Stimulated activated CD4-positive, alpha-beta T cell treated with anti-CD3 and anti-CD28 coated beads, TNF-alpha, amount 100 ng/mL, for 1 hour (primary cell): ENCODE data around the gene PPP1CB.
A peak's percentile ranks its signal among the peaks of the same experiment; 100 is the strongest.

Experiments
- DNase-seq, 3 donors: peaks; one replicate each; pipeline ENCODE4 v3.0.0-alpha.2; 2020; ENCODE audit warnings: low read depth in 3 of 3, low spot score in 1 of 3

Gene PPP1CB

GRCh38 chr2:28751252-28751955 is at the start of gene PPP1CB:
Gene PPP1CB (plus strand): TSS chr2:28751830. CDS start chr2:28752125, 295 bp downstream.
- peak; percentile 91 to 94 (median 93) for DNase-seq

GRCh38 chr2:28702415-28702861 is 49.2 kb upstream of the PPP1CB start:
- no peak for DNase-seq

GRCh38 chr2:28702878-28703277 is 48.8 kb upstream of the PPP1CB start:
- DNase-seq = no peak

DNA sequence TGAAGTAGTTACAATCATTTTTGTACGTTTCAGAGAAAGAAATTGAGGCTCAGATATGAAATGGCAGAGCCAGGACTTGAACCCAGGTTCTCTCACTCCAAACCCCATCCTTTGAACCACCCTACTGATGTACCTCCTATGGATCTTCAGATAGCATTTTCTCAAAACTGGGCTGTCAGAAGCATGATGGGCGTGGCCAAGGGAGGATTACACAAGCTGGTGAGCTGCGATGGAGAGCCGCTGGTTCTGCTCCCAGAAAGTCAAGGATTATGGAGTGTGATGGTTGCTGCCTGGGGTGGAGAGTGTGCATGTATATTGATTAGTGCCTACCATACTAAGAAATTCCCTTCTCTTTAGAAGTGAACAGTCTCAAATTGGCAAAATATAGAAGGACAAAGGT is 47.0 kb upstream of the PPP1CB start:
- DNase-seq = no peak

DNA sequence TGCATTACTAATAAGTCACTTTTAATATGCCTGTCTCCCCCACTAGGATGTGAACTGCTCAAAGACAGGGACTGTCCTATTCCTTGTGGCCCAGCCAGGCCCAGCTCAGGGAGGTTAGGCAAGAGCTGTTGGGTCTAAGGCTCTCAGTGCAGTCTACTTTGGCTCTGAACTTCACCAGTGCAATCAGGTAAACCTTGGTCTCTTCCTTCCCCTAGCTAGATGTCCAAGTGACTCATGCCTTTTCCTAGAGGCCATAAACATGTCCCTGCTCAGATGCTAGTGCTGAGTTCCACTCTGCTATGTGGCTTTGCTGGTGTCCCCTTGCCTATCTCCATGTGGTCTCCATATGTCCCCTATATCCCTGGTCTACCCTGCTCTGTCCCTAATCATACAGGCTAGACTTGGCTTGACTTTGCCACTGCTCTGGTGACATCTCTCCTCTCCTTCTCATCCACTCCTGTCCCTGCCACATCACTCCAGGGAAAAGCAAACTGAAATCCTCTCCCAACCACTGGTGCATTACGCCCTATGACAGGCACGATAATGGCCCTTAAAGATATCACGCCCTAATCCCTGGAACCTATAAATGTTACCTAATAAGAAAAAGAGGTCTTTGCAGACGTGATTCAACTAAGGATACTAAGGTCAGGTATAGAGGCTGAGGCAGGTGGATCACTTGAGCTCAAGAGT is 45.7 kb upstream of the PPP1CB start:
- DNase-seq = no peak

DNA sequence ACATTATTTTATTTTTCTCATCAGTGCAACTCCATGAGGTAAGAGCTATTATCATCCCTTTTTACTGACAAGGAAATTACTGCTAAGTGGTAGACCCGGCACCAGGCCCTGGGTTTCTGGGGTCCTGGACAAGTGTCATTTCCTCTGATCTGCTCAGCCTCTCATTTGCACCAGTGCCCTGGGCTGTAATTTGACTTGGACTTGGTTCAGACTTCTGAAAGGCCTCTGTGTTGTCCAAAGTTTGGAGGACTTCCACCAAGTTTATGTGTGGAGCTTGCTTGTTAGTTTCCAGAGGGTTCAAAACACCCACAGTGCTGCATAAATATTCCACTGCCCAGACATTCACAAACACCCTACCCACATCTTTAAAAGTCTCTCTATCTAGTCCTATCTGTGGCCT is 44.0 kb upstream of the PPP1CB start:
- DNase-seq = no peak

DNA sequence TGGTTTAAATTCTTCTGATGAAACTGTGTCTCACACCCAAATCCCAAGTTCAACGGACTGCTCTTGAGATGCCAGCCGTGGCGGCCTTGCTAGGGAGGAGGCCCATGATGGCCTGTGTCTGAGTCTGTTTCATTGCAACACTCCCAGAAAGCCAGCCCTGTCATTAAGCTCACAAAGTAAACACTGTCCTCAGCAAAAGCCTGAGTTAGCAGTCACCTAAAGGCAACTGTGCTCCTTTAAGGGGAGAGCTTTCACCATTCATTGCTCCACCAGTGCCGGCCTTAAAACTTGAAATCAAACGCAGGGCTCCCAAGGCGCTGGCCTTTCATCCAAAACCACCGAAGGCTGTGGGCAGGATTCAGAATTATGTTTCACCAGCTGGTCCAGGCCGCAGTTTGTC is 42.5 kb upstream of the PPP1CB start:
- no peak for DNase-seq

DNA sequence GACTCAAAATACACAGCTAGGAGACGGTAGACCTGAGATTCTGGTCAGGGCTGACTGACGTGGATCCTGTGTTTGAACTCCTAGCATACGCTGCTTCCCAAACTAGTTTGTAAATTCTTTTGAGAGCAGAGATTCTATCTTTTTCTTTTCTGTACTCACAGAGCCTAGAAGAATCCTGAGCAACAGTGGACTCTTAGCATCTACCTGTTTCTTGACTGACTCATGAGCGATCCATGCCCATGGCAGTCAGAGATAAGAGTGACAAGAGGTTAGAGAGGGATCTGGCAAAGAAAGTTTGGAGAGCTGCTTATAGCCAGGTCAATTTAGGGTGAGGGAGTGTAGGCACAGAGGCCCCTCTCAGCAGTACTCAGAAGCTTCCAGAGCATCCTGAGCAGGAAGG is 41.1 kb upstream of the PPP1CB start:
- no peak for DNase-seq

- no peak for DNase-seq
These were observed 37.9 kb upstream of the PPP1CB start for GRCh38 chr2:28713577-28714298.

DNA sequence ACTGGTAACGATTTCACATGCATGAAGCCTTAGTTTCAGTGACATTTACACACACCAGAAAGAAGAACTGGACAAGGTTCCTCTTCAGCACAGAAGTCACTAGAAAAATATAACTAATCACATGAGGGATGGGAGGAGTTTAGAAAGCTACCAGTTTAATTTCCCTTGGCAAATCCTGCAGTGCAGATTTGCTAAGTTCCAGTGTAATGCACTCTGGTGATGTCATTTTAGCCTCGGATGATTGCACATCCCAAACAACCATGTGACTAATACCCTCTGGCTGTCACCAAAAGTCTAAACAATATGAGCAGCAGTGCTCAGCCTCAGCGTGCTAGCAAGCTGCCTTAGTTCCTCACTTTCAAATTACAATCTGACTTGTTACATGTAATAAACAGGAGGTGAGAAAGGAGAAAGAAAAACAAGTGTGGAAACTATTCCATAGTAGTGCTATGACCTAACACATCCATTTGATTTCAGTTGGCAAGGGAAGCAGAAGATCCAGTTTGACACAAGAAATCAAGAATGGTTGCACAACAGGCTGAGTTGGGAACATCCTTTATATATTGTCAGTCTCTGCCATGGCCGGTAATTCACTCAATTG is 35.3 kb upstream of the PPP1CB start:
- DNase-seq = no peak

- DNase-seq = no peak
These were observed 34.3 kb upstream of the PPP1CB start for GRCh38 chr2:28717339-28717758.

- no peak for DNase-seq
These were observed 31.3 kb upstream of the PPP1CB start for GRCh38 chr2:28720345-28720744.

- DNase-seq = no peak
These were observed 29.9 kb upstream of the PPP1CB start for GRCh38 chr2:28721601-28722191.

- no peak for DNase-seq
These were observed 26.5 kb upstream of the PPP1CB start for GRCh38 chr2:28725021-28725711.

GRCh38 chr2:28726177-28726576 is 25.5 kb upstream of the PPP1CB start:
- no peak for DNase-seq

- DNase-seq = no peak
These were observed 21.9 kb upstream of the PPP1CB start for GRCh38 chr2:28729698-28730097.

GRCh38 chr2:28730641-28731146 is 20.9 kb upstream of the PPP1CB start:
- no peak for DNase-seq

- no peak for DNase-seq
These were observed 16.1 kb upstream of the PPP1CB start for GRCh38 chr2:28735511-28735910.

- DNase-seq = no peak
These were observed 15.6 kb upstream of the PPP1CB start for GRCh38 chr2:28736034-28736433.

DNA sequence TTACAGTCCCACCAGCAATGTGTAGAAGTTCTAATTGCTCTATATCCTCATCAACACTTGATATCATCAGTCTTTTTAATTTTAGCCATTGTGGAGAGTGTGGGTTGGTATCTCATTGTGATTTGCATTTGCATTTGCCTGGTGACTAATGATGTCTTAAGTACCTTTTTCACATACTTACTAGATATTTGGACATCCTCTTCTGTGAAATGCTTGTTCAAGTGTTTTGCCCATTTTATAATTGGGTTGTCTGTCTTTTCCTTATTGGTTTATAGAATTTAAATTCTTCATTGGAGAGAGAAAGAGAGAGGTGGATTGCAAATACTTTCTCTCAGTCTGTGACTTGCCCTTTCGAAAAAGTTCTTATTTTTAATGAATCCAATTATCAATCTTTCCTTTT is 14.0 kb upstream of the PPP1CB start:
- no peak for DNase-seq
